ENCODE data around the gene RABGAP1. TPM values are rescaled to one million over a fixed set of nuclear protein-coding genes. Genes with fewer than 3 reads are reported as not detected.

The RABGAP1 gene
- total and polyA plus RNA-seq, 2 experiments from 2014 or later: 8.5 to 33.9 TPM

GRCh38 chr9:122949696-122950095, 8.9 kb downstream of the RABGAP1 start (continued):
- TF ChIP-seq ZNF462 (CRISPR knock-in tag; IDR thresholded peaks at IDR 0.05): no peak

GRCh38 chr9:122950263-122950662, 9.4 kb downstream of the RABGAP1 start:
- H3K4me2 ChIP-seq: peak overlapping the region; percentile 21
- no peak overlapping the region for H2AFZ ChIP-seq
- Mint-ChIP-seq H3K4me1 (peaks cover 54% of the 10 kb centered on the region), H3K36me3 (ENCODE audit: low read depth) (no peaks in the 10 kb centered on the region), H3K9me3 (no peaks in the 10 kb centered on the region), H3K27ac (peak overlapping the region; percentile 65), H3K27me3 (ENCODE audit: insufficient read depth, low read depth, poor library complexity) (peaks cover 3% of the 10 kb centered on the region), H3K4me3 (no peak overlapping the region; the same call in 2 of the 3 replicates)
- peaks cover 8% of the 10 kb centered on the region; the same call in 1 of the 2 replicates for H4K20me1 ChIP-seq (replicated peaks; ENCODE audit: insufficient read depth)
- no peak overlapping the region for H3K27ac ChIP-seq (ENCODE audit: low read depth)
- H3K79me2 ChIP-seq (replicated peaks; ENCODE audit: insufficient read depth): peaks cover 99% of the 10 kb centered on the region
- no peaks in the 10 kb centered on the region for H3K9me2 ChIP-seq (ENCODE audit: insufficient read depth)
- no peaks in the 10 kb centered on the region for H3F3A ChIP-seq (replicated peaks; ENCODE audit: low read depth)
- H3K36me3 ChIP-seq (ENCODE audit: insufficient read depth): no peaks in the 10 kb centered on the region
- peaks cover 44% of the 10 kb centered on the region for H3K4me1 ChIP-seq (ENCODE audit: insufficient read depth)
- no peaks in the 10 kb centered on the region for H3K27me3 ChIP-seq (ENCODE audit: insufficient read depth)
- H3K4me3 ChIP-seq: no peak overlapping the region
- no peak for ATAC-seq
- no peak for DNase-seq (ENCODE audit: low spot score)
- TF ChIP-seq NANOG (IDR thresholded peaks at IDR 0.05; ENCODE audit: borderline replicate concordance) (no peak), POLR2AphosphoS5 (IDR thresholded peaks at IDR 0.05; ENCODE audit: low read depth) (no peak), ZNF114 (CRISPR knock-in tag; IDR thresholded peaks at IDR 0.05) (no peak), CREB1 (CRISPR knock-in tag; IDR thresholded peaks at IDR 0.05; ENCODE audit: low read depth) (no peak), CTCF (conservative IDR thresholded peaks at IDR 0.05; ENCODE audit: low read depth in 2 of 2) (no peak), ZNF462 (CRISPR knock-in tag; IDR thresholded peaks at IDR 0.05) (no peak), ETS1 (IDR thresholded peaks at IDR 0.05) (no peak)

Data from GM23338 (cell line).